ENCODE data around the gene LKAAEAR1.

The LKAAEAR1 gene

DNA sequence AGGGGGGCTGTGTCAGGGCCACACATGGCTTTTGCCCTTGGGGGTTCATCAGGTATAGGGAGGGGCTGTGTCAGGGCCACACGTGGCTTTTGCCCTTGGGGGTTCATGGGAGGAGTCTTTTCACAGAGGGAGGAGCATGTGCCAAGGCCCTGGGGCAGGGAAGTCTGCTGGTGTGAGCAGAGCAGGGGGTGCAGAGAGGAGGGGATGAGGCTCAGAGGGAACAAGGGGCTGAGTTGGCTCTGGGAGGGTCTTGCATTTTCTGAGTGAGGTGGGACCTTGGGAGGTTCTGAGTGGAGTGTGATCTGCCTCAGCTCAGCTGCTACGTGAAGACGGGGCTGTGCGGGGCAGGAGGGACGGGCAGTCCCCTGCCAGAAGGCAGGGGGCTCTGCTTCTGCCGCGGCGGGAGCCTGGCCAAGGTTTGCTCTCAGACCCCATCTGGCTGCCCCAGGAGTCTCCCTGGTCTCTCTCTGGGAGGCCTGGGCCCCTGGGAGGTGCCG lies 28.8 kb downstream of the LKAAEAR1 start:
- TF ChIP-seq, protein P1, sequence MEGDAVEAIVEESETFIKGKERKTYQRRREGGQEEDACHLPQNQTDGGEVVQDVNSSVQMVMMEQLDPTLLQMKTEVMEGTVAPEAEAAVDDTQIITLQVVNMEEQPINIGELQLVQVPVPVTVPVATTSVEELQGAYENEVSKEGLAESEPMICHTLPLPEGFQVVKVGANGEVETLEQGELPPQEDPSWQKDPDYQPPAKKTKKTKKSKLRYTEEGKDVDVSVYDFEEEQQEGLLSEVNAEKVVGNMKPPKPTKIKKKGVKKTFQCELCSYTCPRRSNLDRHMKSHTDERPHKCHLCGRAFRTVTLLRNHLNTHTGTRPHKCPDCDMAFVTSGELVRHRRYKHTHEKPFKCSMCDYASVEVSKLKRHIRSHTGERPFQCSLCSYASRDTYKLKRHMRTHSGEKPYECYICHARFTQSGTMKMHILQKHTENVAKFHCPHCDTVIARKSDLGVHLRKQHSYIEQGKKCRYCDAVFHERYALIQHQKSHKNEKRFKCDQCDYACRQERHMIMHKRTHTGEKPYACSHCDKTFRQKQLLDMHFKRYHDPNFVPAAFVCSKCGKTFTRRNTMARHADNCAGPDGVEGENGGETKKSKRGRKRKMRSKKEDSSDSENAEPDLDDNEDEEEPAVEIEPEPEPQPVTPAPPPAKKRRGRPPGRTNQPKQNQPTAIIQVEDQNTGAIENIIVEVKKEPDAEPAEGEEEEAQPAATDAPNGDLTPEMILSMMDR (IDR thresholded peaks at IDR 0.05; ENCODE audit: insufficient read depth, low read depth, low read length, missing control alignments): no peak
- no peak overlapping the region for H3K4me3 ChIP-seq (ENCODE audit: low read length)
- DNase-seq (ENCODE audit: low read depth): no peak

DNA sequence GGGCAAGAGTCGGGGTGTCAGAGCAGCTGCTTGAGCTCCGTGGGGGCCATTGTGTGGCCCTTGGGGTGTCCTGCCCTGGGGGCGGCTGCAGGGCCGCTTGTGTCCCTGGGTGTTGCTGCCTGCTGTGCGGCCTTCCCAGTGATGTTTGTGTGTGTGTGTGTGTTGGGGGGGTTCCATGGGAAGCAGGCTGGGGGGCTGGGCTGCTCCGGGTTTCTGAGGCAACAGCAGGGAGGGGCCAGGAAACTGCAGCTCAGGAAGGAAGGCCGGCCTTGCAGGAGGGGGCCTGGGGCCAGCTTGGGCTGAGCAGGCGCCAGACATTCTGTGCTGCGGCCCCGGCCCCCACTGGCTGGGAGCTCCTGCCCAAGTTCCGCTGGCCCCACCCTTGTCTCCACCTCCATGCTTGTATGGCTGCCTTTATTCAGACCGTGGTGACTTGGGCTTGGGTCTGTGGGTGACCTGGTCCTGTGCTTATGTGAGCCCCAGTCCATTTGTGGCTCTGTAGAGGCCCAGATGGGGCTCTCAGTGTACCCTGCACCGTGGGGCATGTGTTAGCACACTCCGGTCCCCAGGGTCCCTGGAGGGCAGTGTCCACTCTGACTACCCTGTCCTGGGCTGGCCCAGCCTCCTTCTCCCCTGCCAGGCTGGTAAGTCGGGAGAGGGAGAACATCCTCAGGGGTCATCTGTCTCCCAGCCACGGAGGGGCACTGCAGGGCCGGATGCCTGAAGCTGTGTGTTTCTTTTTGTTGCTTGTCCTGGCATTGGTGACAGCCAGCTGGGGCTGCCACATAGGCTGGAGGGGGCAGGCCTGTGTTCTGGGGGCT lies 30.1 kb downstream of the LKAAEAR1 start:
- H3K4me3 ChIP-seq (ENCODE audit: low read length): no peak overlapping the region
- DNase-seq (ENCODE audit: low read depth): no peak
- TF ChIP-seq, protein P1 (IDR thresholded peaks at IDR 0.05; ENCODE audit: insufficient read depth, low read depth, low read length, missing control alignments): no peak

DNA sequence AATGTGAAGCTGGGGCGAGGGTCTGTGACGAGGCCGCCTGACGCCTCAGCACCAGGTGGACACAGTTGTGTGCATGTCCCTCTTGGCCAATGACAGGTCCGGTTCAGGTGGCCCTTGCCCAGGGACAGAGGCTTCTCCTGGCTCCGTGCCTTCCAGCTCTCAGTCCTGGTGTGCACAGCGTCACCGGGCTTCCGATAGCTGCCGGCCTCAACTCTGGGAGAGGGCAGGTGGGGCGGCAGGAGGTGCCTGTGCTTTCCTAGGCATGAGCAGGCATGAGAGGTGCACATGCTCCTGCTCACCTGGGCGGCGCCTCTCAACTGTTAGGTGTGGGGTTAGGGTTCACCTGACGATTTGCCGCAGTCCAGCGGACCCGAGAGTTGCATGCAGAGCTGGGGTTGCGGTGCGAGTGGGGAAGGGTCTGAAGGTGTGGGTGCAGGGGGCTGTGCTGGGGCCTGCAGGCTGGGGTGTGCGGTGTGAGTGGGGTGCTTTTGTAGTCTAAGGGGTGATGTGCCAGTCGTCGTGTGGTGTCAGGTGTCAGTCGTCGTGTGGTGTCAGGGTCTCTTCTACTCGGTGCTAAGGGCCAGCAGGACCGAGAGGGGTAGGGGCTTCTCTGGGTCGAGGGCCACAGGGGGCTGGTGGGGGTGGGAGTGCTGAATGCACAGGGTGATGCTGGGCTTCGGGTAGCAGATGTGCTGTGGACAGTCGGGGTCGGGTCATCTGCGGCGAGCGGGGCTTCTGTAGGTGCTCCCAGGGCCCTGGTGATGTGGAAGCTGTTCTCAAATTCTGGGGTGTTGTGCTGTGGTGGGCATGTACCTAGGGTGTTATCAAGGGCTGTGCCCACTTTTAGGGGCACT lies 31.0 kb downstream of the LKAAEAR1 start:
- TF ChIP-seq, protein P1 (IDR thresholded peaks at IDR 0.05; ENCODE audit: insufficient read depth, low read depth, low read length, missing control alignments): no peak
- DNase-seq (ENCODE audit: low read depth): no peak
- no peak overlapping the region for H3K4me3 ChIP-seq (ENCODE audit: low read length)

DNA sequence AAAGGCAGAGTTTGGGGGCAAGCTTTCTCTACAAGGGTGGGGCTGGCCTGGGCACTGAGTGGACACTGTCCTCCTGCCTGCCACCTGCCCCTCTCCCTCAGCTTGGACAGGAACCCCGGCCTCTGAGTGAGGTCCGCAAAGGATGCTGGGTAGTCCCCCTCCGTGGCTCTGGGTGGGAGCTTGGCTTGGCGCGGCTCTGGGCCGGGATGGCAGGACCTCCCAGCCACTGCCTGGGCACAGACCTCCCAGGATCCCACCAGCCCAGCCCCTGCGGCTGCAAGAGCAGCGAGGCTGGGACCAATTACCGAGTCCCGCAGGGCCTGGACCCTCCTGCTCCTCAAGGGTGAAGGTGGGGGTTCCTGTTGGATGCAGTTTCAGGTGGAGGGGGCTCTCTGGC lies 31.9 kb downstream of the LKAAEAR1 start:
- TF ChIP-seq, protein P1 (IDR thresholded peaks at IDR 0.05; ENCODE audit: insufficient read depth, low read depth, low read length, missing control alignments): no peak
- H3K4me3 ChIP-seq (ENCODE audit: low read length): no peak overlapping the region
- no peak for DNase-seq (ENCODE audit: low read depth)

DNA sequence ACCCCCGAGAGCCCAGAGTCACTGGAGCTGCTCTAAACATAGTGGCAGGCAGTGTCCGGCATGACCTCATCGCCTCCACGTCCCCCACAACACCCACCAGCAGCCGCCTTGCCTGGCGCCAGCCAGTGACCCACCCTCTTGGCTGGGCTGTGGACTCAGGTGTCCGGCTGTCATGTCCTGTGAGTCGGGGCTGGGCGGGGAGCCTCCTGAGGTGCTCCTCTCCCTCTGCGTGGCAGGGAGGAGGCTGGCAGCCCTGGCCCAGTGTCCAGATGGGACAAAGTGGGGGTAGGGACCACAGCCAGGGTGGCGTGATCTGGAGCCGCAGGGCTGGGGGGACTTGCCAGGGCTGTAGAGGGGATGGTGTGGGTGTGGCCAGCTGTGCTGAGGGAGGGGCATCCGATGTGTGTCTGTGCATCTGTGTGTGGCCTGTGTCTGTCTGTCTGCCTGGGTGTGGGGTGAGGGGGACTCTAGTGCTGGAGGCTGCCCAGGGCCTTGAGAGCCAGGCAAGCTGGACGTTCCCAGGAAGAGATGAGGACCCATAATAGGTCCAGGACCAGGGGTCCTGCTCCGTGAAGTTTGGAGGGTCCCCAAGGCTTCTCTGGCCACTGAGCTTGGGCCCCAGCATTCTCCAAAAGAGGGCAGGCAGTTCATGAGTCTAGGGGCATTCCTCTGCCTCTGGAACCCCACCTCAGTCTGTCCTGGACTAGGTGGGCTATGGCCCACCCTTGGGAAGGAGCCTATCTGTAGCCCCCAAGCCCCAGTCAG lies 32.5 kb downstream of the LKAAEAR1 start:
- no peak overlapping the region for H3K4me3 ChIP-seq (ENCODE audit: low read length)
- DNase-seq (ENCODE audit: low read depth): no peak
- TF ChIP-seq, protein P1 (IDR thresholded peaks at IDR 0.05; ENCODE audit: insufficient read depth, low read depth, low read length, missing control alignments): no peak

DNA sequence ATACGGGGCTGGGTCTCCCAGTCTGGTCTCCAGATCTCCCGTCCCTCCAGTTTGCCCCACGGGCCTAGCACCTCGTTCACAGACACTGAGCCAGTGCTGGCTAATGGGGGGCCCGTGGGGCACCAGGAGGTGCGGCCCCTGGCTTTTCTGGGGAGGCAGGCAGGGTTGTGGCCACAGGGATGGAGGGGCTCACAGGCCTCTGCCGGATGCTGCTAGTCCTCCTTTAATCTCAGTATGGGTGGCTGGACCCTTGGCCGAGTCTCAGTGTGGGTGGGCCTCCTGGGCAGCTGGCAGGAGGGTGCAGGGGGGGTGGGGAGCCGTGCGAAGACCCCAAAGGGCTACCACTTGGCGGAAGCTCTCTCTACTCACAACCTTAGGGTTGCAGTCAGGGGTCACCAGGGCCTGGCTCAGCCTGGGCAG lies 33.2 kb downstream of the LKAAEAR1 start:
- no peak overlapping the region for H3K4me3 ChIP-seq (ENCODE audit: low read length)
- no peak for DNase-seq (ENCODE audit: low read depth)
- TF ChIP-seq, protein P1 (IDR thresholded peaks at IDR 0.05; ENCODE audit: insufficient read depth, low read depth, low read length, missing control alignments): no peak

All from epithelial cell of esophagus (primary cell).